OCI-M2 (cell line): ENCODE measurements around the gene TMIGD2.
"Not testable (repeated sequence)": the region's sequence is repeated elsewhere in the genome, so short reads cannot be mapped to it uniquely, and the experiment has no call there.

Experiments used
- DNase-seq: peaks from one replicate; lab custom pipeline; 2025; ENCODE audit not compliant: unreplicated experiment; lab: John Stamatoyannopoulos, UW

TMIGD2 gene

DNA sequence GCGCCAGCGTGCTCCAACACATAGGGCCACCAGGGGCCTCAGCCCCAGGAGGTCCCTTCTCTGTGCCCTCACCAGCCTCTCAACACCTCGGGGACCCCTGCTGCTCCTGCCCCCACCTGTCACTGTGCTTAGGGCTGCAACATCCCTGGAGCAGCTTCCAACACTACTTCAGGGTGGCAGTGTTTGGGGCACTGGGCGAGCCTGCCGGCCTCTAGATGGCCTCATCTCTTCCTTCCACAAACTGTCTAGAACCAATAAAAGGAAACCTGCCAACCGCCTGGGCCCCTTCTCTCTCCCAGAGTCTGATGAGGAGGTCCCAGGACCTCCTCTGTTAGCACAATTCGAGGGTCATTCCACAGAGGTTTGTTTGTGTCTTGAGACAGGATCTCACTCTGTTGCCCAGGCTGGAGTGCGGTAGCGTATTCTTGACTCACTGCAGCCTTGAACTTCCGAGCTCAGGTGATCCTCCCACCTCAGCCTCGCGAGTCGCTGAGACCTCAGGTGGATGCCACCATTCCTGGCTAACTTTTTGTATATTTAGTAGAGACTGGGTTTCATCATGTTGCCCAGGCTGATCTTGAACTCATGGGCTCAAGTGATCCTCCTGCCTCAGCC, 33.3 kb downstream of the TMIGD2 start:
- DNase-seq = no peak

DNA sequence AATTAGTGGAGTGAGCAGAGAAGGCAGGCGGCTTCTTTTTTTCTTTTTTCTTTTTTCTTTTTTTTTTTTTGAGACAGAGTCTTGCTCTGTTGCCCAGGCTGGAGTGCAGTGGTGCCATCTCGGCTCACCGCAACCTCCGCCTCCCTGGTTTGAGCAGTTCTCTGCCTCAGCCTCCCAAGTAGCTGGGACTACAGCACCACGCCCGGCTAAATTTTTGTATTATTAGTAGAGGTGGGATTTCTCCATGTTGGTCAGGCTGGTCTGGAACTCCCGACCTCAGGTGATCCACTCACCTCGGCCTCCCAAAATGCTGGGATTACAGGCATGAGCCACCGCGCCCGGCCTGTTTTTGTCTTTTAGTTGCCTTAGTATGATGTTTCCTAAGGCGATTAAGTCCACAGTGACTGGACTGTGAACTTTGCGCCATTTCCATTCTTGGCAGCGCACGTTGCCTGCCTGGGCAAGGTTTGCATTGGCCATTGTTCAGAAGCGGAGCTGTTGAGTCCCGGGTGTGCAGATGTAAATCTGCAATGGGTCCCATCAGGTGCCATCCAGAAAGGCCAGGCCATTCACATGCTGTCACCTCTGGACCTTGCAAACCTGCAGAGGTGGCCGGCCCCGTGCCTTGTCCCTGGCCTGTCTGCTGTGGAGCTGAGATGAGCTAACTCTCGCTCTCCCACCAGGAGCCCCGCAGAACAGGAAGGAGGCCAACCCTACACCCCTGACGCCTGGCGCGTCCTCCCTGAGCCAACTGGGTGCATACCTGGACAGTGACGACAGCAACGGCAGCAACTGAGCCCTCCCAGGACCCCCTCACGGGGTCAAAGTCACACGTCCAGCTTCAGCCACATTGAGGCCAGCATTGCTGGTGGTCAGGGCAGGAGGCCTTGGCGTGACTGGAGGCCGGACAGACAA, 34.0 kb downstream of the TMIGD2 start:
- no peak for DNase-seq

DNA sequence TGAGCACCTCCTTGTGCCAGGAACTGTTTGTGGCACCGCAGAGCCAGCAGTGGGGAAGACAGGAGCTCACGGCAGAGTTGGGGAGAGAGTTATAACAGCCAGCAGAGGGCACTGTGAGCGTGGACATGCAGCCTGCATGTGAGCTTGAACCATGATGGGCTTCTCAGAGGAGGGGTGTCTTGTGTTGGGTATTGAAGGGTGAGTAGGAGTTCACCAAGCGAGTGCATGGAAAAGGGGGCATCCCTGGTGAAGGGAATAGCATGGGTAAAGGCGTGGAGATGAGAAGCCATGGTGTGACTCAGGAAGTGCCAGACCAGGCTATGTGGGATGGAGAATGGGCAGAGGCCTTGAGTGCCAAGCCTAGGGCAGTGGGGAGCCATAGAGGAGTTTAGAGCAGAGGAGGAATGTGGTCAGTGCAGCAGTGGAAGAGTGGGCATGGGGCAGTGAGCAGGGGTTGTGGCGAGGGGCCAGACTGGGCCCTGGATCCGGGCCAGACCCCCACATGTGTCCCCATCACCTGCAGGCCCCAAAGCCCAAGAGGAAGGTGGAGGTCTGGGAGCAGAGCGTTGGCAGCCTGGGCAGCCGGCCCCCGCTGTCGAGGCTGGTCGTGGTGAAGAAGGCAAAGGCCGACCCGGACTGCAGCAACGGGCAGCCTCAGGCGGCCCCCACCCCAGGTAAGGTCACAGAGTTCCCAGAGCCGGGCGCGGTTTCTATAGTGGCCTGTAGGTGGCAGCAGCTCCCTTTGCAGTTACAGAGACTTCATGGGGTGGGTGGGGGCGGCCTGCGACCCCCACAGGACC, 34.9 kb downstream of the TMIGD2 start:
- DNase-seq = no peak

DNA sequence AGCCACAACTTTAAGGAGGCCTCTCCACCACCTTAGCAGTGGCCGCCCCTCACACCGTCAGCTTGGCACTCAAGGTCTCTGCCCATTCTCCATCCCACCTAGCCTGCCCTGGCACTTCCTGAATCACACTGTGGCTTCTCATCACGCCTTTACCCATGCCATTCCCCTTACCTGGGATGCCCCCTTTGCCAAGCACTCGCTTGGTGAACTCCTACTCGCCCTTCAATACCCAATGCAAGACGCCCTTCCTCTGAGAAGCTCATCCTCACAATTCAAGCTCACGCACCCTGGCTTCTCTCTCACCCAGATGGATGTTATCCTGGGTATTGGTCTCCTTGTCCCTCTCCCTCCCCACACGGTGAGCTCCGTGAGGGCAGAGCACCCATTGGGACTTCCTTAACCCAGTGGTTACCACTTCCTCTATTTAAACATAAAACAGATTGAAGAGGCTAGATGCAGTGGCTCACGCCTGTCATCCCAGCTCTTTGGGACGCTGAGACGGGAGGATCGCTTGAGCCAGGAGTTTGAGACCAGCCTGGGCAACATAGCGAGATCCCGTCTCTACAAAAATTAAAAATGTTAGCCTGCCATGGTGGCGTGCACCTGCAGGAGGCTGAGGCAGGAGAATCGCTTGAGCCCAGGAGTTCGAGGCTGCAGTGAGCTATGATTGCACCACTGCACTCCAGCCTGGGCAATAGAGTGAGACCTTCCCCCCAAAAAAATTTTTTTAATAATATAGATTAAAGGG, 35.8 kb downstream of the TMIGD2 start:
- DNase-seq = no peak

DNA sequence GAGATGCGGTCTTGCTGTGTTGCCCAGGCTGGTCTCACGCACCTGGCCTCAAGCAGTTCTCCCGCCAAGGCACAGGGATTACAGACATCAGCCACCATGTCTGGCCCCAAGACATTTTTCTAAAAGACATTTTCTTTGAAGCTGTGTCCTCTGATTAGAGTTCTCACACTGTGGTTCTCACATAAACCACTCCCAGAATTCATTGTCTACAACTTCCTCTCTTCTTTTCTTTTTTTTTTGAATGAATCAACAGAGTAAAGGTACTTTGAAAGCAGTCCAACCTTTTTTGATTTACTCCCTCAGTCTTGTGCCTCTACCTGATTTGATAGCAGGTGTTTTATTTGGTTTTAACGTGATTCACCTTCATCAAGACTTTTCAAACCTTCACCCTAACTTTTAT, 37.4 kb downstream of the TMIGD2 start:
- DNase-seq = no peak

DNA sequence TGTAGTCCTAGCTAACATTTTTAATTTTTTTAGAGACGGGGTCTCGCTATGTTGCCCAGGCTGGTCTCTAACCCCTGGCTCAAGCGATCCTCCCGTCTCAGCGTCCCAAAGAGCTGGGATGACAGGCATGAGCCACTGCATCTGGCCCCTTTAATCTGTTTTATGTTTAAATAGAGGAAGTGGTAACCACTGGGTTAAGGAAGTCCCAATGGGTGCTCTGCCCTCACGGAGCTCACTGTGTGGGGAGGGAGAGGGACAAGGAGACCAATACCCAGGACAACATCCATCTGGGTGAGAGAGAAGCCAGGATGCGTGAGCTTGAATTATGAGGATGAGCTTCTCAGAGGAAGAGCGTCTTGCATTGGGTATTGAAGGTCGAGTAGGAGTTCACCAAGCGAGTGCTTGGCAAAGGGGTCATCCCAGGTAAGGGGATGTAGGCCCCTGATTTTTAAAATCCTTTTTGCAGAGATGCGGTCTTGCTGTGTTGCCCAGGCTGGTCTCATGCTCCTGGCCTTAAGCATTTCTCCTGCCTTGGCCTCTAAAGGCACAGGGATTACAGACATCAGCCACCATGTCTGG, 41.5 kb downstream of the TMIGD2 start:
- DNase-seq = no peak

DNA sequence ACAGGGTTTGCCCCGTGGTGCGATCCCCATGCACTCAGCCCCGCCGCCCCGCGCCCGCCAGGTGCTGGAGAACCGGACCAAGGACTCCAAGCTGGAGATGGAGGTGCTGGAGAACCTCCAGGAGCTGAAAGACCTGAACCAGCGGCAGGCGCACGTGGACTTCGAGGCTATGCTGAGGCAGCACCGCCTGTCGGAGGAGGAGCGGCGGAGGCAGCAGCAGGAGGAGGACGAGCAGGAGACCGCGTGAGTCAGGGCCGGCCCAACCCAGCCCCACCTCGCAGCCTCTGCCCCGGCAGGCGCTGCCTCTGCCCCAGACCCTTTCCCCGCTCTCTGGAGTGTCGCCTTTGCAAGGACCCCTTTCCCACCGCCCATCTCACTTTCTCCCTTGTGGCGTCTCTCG, 44.0 kb downstream of the TMIGD2 start:
- DNase-seq = no peak

DNA sequence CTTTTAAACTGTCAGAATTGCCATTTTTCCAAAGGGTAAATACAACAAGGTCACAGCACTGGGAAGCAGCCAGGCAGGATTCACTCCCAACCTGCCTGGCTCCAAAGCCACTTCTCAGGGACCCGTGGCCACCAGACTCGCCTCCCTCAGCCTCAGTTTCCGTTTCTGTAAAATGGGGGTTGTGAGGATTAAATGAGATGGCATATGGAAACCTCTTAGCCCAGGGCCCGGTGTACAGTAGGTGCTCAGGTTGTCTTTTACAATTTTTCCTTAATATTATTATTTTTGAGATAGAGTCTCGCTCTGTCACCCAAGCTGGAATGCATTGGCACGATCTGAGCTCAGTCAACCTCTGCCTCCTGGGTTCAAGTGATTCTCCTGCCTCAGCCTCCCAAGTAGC, 45.2 kb downstream of the TMIGD2 start:
- no peak for DNase-seq

DNA sequence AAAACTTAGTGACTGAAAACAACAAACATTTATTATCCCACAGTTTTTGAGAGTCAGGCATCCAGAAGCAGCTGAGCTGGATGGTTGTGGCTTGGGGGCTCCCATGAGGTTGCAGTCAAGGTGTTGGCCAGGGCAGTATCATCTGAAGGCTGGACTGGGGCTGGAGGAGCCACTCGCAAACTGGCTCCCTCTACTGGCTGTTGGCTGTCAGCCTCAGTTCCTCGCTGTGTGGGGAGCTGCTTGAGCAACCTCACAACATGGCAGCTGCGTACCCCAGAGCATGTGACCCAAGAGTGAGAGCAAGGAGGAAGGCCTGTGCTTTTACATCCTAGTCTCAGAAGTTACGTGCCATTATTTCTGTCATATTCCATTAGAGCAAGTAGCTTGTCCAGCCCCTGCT, 45.6 kb downstream of the TMIGD2 start:
- DNase-seq = no peak

DNA sequence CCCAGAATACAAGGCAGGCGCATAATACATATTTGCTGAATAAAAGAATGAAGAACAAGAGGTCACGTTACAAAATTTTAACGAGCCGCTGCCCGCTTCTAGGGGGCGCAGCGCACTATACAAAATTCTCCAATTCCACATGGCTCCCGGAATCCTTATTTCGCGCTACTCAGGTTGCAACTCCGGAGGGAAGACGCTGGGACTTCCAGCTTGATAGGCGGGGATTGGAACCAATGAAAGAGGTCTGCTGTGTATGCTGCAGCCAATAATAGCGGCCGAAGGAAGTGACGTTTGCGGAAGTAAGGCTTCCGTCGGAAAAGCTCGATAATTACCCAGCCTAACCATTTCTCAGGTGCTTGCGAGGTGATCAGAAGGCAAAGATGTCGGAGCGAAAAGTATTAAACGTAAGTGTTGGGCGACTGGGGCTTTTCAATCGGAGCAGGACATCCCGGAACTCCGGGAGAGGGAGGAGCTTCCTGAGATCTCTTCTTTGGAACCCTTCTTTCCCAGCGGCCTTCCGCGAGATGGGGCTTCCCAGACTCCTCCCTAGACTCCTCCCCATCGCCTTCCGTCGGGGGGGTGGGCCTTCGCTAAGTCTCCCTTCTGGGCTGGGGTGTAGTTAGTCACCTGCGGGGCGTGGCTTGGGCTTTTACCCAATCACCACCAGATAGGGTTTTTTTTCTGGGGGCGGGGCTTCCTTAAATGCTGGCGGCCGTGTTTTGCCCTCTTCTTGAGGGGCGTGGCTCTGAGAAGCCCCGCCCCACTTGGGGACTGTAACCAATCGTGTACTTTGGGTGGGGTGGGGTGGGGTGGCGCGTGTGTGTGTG, 55.2 kb downstream of the TMIGD2 start, which contains the start of gene YJU2:
Gene YJU2, plus strand, starts transcription at position 314 of the 827 bp plus-strand sequence. Its CDS starts 67 bp downstream, at position 381.
- peak; percentile 93 for DNase-seq

DNA sequence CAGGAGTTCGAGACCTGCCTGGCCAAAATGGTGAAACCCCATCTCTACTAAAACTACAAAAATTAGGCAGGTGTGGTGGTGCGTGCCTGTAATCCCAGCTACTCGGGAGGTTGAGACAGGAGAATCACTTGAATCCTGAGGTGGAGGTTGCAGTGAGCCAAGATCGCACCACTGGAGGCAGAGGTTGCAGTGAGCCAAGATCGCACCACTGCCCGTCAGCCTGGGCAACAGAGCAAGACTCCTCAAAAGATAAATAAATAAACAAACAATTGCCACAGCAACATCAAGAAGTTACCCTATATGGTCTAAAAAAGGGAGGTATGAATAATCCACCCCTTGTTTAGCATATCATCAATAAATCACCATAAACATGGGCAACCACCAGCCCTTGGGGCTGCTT, 56.3 kb downstream of the TMIGD2 start:
- DNase-seq = not testable (repeated sequence)
